GM18907 (cell line): ENCODE measurements around the gene SLC25A21.
"Not testable (repeated sequence)": the region's sequence is repeated elsewhere in the genome, so short reads cannot be mapped to it uniquely, and the experiment has no call there.

Experiments
- ATAC-seq: cut with Tn5 transposase; IDR thresholded peaks from one replicate; pipeline ENCODE4 v1.9.1; 2021; ENCODE audit warnings: mild to moderate bottlenecking, moderate library complexity; ENCODE audit not compliant: unreplicated experiment

SLC25A21 gene

GRCh38 chr14:37187294-37187693 is 14.9 kb upstream of the SLC25A21 start:
- no peak for ATAC-seq

GRCh38 chr14:37186865-37187264 is 14.5 kb upstream of the SLC25A21 start:
- no peak for ATAC-seq

- ATAC-seq: no peak
These were observed 13.3 kb upstream of the SLC25A21 start for GRCh38 chr14:37185670-37186069.

- ATAC-seq: not testable (repeated sequence)
These were observed 12.1 kb upstream of the SLC25A21 start for GRCh38 chr14:37184520-37184919.

- no peak for ATAC-seq
These were observed 9.0 kb upstream of the SLC25A21 start for GRCh38 chr14:37181441-37181840.

GRCh38 chr14:37180886-37181285 is 8.5 kb upstream of the SLC25A21 start:
- ATAC-seq: not testable (repeated sequence)

- ATAC-seq: no peak
These were observed 7.6 kb upstream of the SLC25A21 start for GRCh38 chr14:37179896-37180502.

- ATAC-seq: no peak
These were observed 669 bp upstream of the SLC25A21 start for GRCh38 chr14:37172936-37173614.

- no peak for ATAC-seq
These were observed 755 bp downstream of the SLC25A21 start for GRCh38 chr14:37171678-37172023.

GRCh38 chr14:37170993-37171392 is 1.4 kb downstream of the SLC25A21 start:
- no peak for ATAC-seq

GRCh38 chr14:37170237-37170636 is 2.2 kb downstream of the SLC25A21 start:
- ATAC-seq: no peak

- ATAC-seq: no peak
These were observed 3.7 kb downstream of the SLC25A21 start for GRCh38 chr14:37168721-37169120.

GRCh38 chr14:37167151-37168047 is 5.0 kb downstream of the SLC25A21 start:
- no peak for ATAC-seq

- no peak for ATAC-seq
These were observed 6.6 kb downstream of the SLC25A21 start for GRCh38 chr14:37165794-37166193.

GRCh38 chr14:37162307-37162706 is 10.1 kb downstream of the SLC25A21 start:
- not testable (repeated sequence) for ATAC-seq

GRCh38 chr14:37157987-37158386 is 14.4 kb downstream of the SLC25A21 start:
- ATAC-seq: no peak

GRCh38 chr14:37153483-37153882 is 18.9 kb downstream of the SLC25A21 start:
- no peak for ATAC-seq

GRCh38 chr14:37153005-37153404 is 19.4 kb downstream of the SLC25A21 start:
- no peak for ATAC-seq

GRCh38 chr14:37150414-37150813 is 22.0 kb downstream of the SLC25A21 start:
- ATAC-seq: no peak

- no peak for ATAC-seq
These were observed 25.0 kb downstream of the SLC25A21 start for GRCh38 chr14:37147310-37147880.

GRCh38 chr14:37146438-37146837 is 26.0 kb downstream of the SLC25A21 start:
- ATAC-seq: not testable (repeated sequence)
